AG09309 (cell line): Measurements from ENCODE around the gene ABHD17B.
"Not testable (repeated sequence)": the region's sequence is repeated elsewhere in the genome, so short reads cannot be mapped to it uniquely, and the experiment has no call there.

Source experiments
- DNase-seq: peaks from one replicate; pipeline ENCODE4 v3.0.0-alpha.2; 2010; ENCODE audit warnings: low read depth
- H3K4me3 ChIP-seq: 2 replicates; pipeline ENCODE4 v1.5.1; 2011; ENCODE audit warnings: mild to moderate bottlenecking, low read depth, low read length, moderate library complexity; ENCODE audit not compliant: control insufficient read depth
- CTCF ChIP-seq: IDR thresholded peaks from 2 replicates; pipeline ENCODE4 v1.5.1; 2011; ENCODE audit warnings: mild to moderate bottlenecking, low read depth, low read length, inconsistent platforms; ENCODE audit not compliant: insufficient read depth, control insufficient read depth; ENCODE audit errors: missing control alignments

ABHD17B gene

GRCh38 chr9:71911061-71911907 is at the start of gene ABHD17B, which contains the start of gene C9orf85:
ABHD17B (minus strand) TSS chr9:71911193; CDS start chr9:71875080, 36,113 bp downstream.
C9orf85 (plus strand) TSS chr9:71911639; CDS start chr9:71911735, 96 bp downstream.
- no peak for TF ChIP-seq CTCF
- H3K4me3 ChIP-seq, result peak within 1 kb of the TSS; percentile 82
- DNase-seq, result peak; percentile 98

- no peak overlapping the region for H3K4me3 ChIP-seq
- no peak for TF ChIP-seq CTCF
- no peak for DNase-seq
Measured at GRCh38 chr9:71955300-71955915, 44.4 kb upstream of the ABHD17B start.

GRCh38 chr9:71954652-71955051 is 43.7 kb upstream of the ABHD17B start:
- not testable (repeated sequence) for DNase-seq, H3K4me3 ChIP-seq

- H3K4me3 ChIP-seq, result no peak overlapping the region
- no peak for DNase-seq
- TF ChIP-seq CTCF, result no peak
Measured at GRCh38 chr9:71944754-71945375, 33.9 kb upstream of the ABHD17B start.

GRCh38 chr9:71941998-71942567 is 31.1 kb upstream of the ABHD17B start:
- DNase-seq, result no peak
- TF ChIP-seq CTCF, result no peak
- no peak overlapping the region for H3K4me3 ChIP-seq

GRCh38 chr9:71941060-71941568 is 30.1 kb upstream of the ABHD17B start:
- no peak overlapping the region for H3K4me3 ChIP-seq
- DNase-seq, result no peak
- no peak for TF ChIP-seq CTCF
